ENCODE results near the gene MAN1C1. TPM values are rescaled to one million over a fixed set of nuclear protein-coding genes. Genes with fewer than 3 reads are reported as not detected.

Gene MAN1C1
- total RNA-seq, 1 experiment from 2014 or later, result 16.8 TPM

DNA sequence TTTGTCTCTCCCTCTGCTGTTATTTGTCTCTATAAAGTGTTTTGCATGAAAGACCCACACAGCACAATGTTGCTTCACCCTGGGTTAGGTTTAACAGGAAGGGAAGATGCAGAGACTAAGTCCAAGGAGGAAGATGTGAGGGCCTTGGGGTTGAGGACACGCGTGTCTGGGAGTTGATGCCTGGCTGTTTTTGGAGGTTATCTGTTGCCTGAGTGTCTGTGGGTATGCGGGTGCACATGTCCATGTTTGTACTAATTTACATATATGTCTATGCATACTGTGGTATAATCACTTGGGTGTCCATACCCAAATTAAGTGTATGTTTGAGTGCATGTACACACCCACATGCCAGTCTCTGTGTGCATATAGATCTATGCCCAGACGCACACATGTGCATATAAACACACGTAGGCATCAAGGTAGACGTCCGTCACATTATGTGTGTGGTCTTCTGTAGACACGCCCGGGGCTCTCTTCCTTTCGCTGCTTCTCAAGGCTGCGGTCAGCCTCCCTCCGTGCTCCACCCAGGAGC, 962 bp upstream of the MAN1C1 start:
- ATAC-seq (no peak), DNase-seq (ENCODE audit: low spot score) (no peak)
- POLR2A ChIA-PET, result interaction anchor here (1.1 kb wide), 1 partner anchor 195 kb away, joined by 3 read pairs; no protein-coding TSS in a partner anchor
- Mint-ChIP-seq H3K9me3 (no peaks in the 10 kb centered on the region), H3K27me3 (ENCODE audit: low read depth) (peaks cover 44% of the 10 kb centered on the region), H3K27ac (no peak overlapping the region), H3K4me3 (peak overlapping the region; percentile 72), H3K4me1 (peaks cover 28% of the 10 kb centered on the region), H3K36me3 (no peaks in the 10 kb centered on the region)
- TF ChIP-seq CREM (CRISPR knock-in tag; IDR thresholded peaks at IDR 0.05) (no peak), JAZF1 (CRISPR knock-in tag; IDR thresholded peaks at IDR 0.05) (no peak), NR1H2 (CRISPR knock-in tag; IDR thresholded peaks at IDR 0.05) (no peak), HMGA2 (CRISPR knock-in tag; IDR thresholded peaks at IDR 0.05) (no peak), PRRX2 (CRISPR knock-in tag; IDR thresholded peaks at IDR 0.05) (no peak), GTF2I (CRISPR knock-in tag; conservative IDR thresholded peaks at IDR 0.05) (no peak), NFE2L1 (CRISPR knock-in tag; IDR thresholded peaks at IDR 0.05) (no peak), ZNF416 (CRISPR knock-in tag; IDR thresholded peaks at IDR 0.05) (no peak), SOX15 (CRISPR knock-in tag; IDR thresholded peaks at IDR 0.05) (no peak), ZNF317 (CRISPR knock-in tag; IDR thresholded peaks at IDR 0.05; ENCODE audit: borderline replicate concordance, low read depth) (no peak), ESRRA (CRISPR knock-in tag; IDR thresholded peaks at IDR 0.05; ENCODE audit: borderline replicate concordance) (no peak)
- TF ChIP-seq, protein P1, sequence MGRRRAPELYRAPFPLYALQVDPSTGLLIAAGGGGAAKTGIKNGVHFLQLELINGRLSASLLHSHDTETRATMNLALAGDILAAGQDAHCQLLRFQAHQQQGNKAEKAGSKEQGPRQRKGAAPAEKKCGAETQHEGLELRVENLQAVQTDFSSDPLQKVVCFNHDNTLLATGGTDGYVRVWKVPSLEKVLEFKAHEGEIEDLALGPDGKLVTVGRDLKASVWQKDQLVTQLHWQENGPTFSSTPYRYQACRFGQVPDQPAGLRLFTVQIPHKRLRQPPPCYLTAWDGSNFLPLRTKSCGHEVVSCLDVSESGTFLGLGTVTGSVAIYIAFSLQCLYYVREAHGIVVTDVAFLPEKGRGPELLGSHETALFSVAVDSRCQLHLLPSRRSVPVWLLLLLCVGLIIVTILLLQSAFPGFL (CRISPR knock-in tag; IDR thresholded peaks at IDR 0.05; ENCODE audit: borderline replicate concordance), result no peak
- TF ChIP-seq, protein P2, sequence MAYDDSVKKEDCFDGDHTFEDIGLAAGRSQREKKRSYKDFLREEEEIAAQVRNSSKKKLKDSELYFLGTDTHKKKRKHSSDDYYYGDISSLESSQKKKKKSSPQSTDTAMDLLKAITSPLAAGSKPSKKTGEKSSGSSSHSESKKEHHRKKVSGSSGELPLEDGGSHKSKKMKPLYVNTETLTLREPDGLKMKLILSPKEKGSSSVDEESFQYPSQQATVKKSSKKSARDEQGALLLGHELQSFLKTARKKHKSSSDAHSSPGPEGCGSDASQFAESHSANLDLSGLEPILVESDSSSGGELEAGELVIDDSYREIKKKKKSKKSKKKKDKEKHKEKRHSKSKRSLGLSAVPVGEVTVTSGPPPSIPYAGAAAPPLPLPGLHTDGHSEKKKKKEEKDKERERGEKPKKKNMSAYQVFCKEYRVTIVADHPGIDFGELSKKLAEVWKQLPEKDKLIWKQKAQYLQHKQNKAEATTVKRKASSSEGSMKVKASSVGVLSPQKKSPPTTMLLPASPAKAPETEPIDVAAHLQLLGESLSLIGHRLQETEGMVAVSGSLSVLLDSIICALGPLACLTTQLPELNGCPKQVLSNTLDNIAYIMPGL (CRISPR knock-in tag; IDR thresholded peaks at IDR 0.05), result no peak
- TF ChIP-seq, protein P3, sequence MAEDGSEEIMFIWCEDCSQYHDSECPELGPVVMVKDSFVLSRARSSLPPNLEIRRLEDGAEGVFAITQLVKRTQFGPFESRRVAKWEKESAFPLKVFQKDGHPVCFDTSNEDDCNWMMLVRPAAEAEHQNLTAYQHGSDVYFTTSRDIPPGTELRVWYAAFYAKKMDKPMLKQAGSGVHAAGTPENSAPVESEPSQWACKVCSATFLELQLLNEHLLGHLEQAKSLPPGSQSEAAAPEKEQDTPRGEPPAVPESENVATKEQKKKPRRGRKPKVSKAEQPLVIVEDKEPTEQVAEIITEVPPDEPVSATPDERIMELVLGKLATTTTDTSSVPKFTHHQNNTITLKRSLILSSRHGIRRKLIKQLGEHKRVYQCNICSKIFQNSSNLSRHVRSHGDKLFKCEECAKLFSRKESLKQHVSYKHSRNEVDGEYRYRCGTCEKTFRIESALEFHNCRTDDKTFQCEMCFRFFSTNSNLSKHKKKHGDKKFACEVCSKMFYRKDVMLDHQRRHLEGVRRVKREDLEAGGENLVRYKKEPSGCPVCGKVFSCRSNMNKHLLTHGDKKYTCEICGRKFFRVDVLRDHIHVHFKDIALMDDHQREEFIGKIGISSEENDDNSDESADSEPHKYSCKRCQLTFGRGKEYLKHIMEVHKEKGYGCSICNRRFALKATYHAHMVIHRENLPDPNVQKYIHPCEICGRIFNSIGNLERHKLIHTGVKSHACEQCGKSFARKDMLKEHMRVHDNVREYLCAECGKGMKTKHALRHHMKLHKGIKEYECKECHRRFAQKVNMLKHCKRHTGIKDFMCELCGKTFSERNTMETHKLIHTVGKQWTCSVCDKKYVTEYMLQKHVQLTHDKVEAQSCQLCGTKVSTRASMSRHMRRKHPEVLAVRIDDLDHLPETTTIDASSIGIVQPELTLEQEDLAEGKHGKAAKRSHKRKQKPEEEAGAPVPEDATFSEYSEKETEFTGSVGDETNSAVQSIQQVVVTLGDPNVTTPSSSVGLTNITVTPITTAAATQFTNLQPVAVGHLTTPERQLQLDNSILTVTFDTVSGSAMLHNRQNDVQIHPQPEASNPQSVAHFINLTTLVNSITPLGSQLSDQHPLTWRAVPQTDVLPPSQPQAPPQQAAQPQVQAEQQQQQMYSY (CRISPR knock-in tag; IDR thresholded peaks at IDR 0.05), result no peak
- TF ChIP-seq, protein P4, sequence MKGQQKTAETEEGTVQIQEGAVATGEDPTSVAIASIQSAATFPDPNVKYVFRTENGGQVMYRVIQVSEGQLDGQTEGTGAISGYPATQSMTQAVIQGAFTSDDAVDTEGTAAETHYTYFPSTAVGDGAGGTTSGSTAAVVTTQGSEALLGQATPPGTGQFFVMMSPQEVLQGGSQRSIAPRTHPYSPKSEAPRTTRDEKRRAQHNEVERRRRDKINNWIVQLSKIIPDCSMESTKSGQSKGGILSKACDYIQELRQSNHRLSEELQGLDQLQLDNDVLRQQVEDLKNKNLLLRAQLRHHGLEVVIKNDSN (CRISPR knock-in tag; IDR thresholded peaks at IDR 0.05), result no peak
- TF ChIP-seq, protein P5, sequence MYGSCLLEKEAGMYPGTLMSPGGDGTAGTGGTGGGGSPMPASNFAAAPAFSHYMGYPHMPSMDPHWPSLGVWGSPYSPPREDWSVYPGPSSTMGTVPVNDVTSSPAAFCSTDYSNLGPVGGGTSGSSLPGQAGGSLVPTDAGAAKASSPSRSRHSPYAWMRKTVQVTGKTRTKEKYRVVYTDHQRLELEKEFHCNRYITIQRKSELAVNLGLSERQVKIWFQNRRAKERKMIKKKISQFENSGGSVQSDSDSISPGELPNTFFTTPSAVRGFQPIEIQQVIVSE (CRISPR knock-in tag; IDR thresholded peaks at IDR 0.05; ENCODE audit: borderline replicate concordance), result no peak
- CTCF ChIA-PET, result interaction anchor here (0.7 to 4.5 kb wide), 12 partner anchors 9 to 195 kb away, joined by 3 to 43 read pairs (median 4); partner anchors contain the start of gene SELENON

DNA sequence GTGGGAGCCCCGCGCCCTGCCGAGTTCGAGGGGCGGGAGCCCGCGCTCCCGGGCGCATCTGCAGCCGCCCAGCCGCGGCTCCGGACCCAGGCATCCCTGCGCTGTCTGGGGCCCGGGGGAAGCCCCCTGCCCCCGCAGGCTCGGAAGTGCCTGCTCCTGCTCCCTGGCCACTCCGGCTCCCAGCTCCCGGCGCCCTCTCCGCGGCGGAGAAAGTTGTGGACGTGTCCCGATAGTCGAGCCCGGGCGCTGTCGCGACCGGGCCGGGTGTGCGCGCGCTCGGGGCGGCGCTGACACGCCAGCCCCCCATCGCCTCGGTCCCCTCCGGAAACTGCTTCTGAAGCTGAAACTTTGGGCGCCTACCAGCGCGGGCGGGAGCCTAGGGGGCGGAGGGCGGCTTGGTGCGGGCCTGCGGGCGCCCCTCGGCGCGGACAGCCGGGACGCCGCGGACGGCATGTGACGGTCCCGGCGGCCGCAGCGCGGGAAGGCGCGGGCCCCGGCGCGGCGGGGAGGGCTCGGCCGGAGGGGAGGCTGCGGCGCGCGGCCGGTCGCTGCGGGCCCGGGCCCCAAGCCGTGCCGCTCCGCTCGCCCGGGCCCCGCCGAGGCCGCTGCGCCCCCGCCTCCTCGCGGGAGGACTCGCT, 515 bp downstream of the MAN1C1 start:
- ATAC-seq (no peak), DNase-seq (ENCODE audit: low spot score) (peak; percentile 29)
- H3K36me3 Mint-ChIP-seq, result no peaks in the 10 kb centered on the region
- ChIA-PET CTCF (interaction anchor here (1.0 to 4.5 kb wide), 6 partner anchors 9 to 193 kb away, joined by 3 to 43 read pairs (median 20); partner anchors contain the start of gene SELENON), POLR2A (interaction anchor here (0.6 kb wide), 1 partner anchor 203 kb away, joined by 3 read pairs; the partner anchor contains the start of gene MTFR1L)
- TF ChIP-seq, protein P6, sequence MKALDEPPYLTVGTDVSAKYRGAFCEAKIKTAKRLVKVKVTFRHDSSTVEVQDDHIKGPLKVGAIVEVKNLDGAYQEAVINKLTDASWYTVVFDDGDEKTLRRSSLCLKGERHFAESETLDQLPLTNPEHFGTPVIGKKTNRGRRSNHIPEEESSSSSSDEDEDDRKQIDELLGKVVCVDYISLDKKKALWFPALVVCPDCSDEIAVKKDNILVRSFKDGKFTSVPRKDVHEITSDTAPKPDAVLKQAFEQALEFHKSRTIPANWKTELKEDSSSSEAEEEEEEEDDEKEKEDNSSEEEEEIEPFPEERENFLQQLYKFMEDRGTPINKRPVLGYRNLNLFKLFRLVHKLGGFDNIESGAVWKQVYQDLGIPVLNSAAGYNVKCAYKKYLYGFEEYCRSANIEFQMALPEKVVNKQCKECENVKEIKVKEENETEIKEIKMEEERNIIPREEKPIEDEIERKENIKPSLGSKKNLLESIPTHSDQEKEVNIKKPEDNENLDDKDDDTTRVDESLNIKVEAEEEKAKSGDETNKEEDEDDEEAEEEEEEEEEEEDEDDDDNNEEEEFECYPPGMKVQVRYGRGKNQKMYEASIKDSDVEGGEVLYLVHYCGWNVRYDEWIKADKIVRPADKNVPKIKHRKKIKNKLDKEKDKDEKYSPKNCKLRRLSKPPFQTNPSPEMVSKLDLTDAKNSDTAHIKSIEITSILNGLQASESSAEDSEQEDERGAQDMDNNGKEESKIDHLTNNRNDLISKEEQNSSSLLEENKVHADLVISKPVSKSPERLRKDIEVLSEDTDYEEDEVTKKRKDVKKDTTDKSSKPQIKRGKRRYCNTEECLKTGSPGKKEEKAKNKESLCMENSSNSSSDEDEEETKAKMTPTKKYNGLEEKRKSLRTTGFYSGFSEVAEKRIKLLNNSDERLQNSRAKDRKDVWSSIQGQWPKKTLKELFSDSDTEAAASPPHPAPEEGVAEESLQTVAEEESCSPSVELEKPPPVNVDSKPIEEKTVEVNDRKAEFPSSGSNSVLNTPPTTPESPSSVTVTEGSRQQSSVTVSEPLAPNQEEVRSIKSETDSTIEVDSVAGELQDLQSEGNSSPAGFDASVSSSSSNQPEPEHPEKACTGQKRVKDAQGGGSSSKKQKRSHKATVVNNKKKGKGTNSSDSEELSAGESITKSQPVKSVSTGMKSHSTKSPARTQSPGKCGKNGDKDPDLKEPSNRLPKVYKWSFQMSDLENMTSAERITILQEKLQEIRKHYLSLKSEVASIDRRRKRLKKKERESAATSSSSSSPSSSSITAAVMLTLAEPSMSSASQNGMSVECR (CRISPR knock-in tag; IDR thresholded peaks at IDR 0.05; ENCODE audit: borderline replicate concordance), result 0 out of 2 replicates have a peak, but pooled peaks have one; percentile 30
- no peak for TF ChIP-seq FOXJ3 (CRISPR knock-in tag; IDR thresholded peaks at IDR 0.05; ENCODE audit: borderline replicate concordance)
- no peaks in the 10 kb centered on the region for H3K9me3 Mint-ChIP-seq
- H3K4me1 Mint-ChIP-seq, result peaks cover 28% of the 10 kb centered on the region
- H3K27me3 Mint-ChIP-seq (ENCODE audit: low read depth), result peaks cover 43% of the 10 kb centered on the region
- no peak overlapping the region for H3K27ac Mint-ChIP-seq
- peak overlapping the region; percentile 35; the same call in 1 of the 2 replicates for H3K4me3 Mint-ChIP-seq

Measured in WTC11 (cell line).